Astrocyte (in vitro differentiated cells and primary cell): Measurements from ENCODE around the gene CCDC85B.

Experiments used
- EZH2 ChIP-seq: IDR thresholded peaks from 2 replicates; pipeline ENCODE4 v1.6.1; 2012; ENCODE audit warnings: mild to moderate bottlenecking, low read length, inconsistent platforms; ENCODE audit not compliant: insufficient read depth
- TF ChIP-seq, protein P1 (sequence below): IDR thresholded peaks from 2 replicates; pipeline ENCODE4 v1.5.1; 2011; ENCODE audit warnings: low read depth, mild to moderate bottlenecking, inconsistent platforms, low read length, moderate library complexity; ENCODE audit not compliant: insufficient read depth

DNA sequence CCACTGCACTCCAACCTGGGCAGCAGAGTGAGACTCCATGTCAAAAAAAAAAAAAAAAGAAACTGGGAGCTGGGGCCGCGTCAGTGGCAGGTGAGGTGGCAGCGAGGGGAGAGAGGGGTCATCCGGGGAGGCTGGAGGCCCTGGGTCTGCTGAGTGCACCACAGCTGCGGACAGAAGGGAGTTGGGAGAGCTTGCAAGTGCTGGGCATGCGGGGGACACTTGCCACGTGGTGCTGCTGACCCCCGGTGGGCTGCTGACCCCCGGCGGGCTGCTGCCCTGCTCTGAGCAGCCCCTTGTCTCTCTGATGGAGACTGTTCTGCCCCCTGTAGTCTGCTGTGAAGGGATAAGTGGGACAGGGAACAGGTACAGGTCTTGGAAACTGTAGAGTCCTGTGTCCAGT, 31.4 kb downstream of the CCDC85B start:
- TF ChIP-seq, protein P1, sequence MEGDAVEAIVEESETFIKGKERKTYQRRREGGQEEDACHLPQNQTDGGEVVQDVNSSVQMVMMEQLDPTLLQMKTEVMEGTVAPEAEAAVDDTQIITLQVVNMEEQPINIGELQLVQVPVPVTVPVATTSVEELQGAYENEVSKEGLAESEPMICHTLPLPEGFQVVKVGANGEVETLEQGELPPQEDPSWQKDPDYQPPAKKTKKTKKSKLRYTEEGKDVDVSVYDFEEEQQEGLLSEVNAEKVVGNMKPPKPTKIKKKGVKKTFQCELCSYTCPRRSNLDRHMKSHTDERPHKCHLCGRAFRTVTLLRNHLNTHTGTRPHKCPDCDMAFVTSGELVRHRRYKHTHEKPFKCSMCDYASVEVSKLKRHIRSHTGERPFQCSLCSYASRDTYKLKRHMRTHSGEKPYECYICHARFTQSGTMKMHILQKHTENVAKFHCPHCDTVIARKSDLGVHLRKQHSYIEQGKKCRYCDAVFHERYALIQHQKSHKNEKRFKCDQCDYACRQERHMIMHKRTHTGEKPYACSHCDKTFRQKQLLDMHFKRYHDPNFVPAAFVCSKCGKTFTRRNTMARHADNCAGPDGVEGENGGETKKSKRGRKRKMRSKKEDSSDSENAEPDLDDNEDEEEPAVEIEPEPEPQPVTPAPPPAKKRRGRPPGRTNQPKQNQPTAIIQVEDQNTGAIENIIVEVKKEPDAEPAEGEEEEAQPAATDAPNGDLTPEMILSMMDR = no peak
- TF ChIP-seq EZH2 = no peak
